HCT116 (cell line): ENCODE measurements around the gene TSEN34.

ENCODE experiments used
- CTCF ChIP-seq, 3 experiments: fragments of 200-600 bp in 1 of 3; sonication (generic) in 1 of 3; IDR thresholded peaks in 2 of 3; conservative IDR thresholded peaks in 1 of 3; 2 replicates each; pipeline ENCODE4 v1.5.1; 2012 to 2017; ENCODE audit warnings: low read depth in 2 of 3, low read length in 2 of 3, antibody characterized with exemption in 1 of 3, borderline replicate concordance in 1 of 3, control low read depth in 1 of 3, mild to moderate bottlenecking in 1 of 3, mixed read lengths in 1 of 3, mixed run types in 1 of 3, moderate library complexity in 1 of 3; ENCODE audit not compliant: insufficient read depth in 1 of 3
- REST ChIP-seq: IDR thresholded peaks from 2 replicates; pipeline ENCODE4 v1.6.1; 2012; ENCODE audit warnings: low read depth
- ZBTB33 ChIP-seq: IDR thresholded peaks from 2 replicates; pipeline ENCODE4 v1.6.1; 2011; ENCODE audit warnings: mild to moderate bottlenecking, low read length, moderate library complexity; ENCODE audit not compliant: insufficient replicate concordance; ENCODE audit errors: extremely low read depth

DNA sequence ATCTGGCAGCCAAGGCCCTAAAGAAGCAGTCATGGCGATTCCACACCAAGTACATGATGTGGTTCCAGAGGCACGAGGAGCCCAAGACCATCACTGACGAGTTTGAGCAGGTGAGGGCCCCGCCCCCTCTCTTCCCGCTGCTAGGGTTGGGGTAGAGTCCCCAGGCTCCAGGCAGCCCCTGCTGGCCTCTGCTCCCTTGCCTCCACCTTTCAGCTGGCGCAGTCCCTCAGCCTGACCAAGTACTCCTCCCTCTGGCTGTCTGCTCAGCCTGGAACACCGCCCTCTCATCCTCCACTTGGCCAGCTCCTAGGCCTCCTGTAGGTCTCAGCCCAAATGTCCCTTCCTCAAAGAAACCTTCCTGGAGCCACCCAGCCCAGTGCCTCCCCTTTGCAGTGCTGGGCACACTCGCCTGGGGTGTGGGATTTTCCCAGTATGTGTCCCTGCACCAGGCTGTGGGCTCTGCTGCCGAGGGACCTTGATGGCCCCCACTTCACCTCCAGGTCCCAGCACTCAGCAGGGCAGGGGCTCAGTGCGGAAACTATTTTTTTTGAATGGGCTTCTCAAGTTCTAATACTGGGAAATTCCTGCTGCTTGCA lies 37.3 kb upstream of the TSEN34 start:
- no peak for TF ChIP-seq CTCF (IDR thresholded peaks at IDR 0.05 in 2 of 3, conservative IDR thresholded peaks at IDR 0.05 in 1 of 3; ENCODE audit: borderline replicate concordance in 1 of 3, insufficient read depth in 1 of 3, low read depth in 2 of 3, low read length in 2 of 3)
- no peak for TF ChIP-seq REST
- TF ChIP-seq ZBTB33: no peak
